NT2/D1 (cell line): ENCODE measurements around the gene ULK1.

Source experiments
- SUZ12 ChIP-seq: IDR thresholded peaks from 2 replicates; pipeline ENCODE4 v1.6.1; 2011; ENCODE audit not compliant: insufficient read length, insufficient read depth; ENCODE audit errors: extremely low read depth
- YY1 ChIP-seq: IDR thresholded peaks from 2 replicates; pipeline ENCODE4 v1.6.1; 2011; ENCODE audit not compliant: insufficient read length, insufficient read depth
- ZNF274 ChIP-seq: IDR thresholded peaks from 2 replicates; pipeline ENCODE4 v1.6.1; 2011; ENCODE audit warnings: mild to moderate bottlenecking, low read depth, low read length

- TF ChIP-seq ZNF274: no peak
- TF ChIP-seq YY1: no peak
- TF ChIP-seq SUZ12: no peak
Observed at GRCh38 chr12:131917711-131918306, 23.4 kb downstream of the ULK1 start.
